Activated CD8-positive, alpha-beta T cell treated with anti-CD3 and anti-CD28 coated beads for 36 hours (primary cell): ENCODE results near the gene RAB24. TPM values are rescaled to one million over a fixed set of nuclear protein-coding genes. Genes with fewer than 3 reads are reported as not detected.

ENCODE experiments used
- ATAC-seq: fragments of 200-7000 bp; cut with Tn5 transposase; one replicate; pipeline ENCODE4 v1.10.0; 2021; ENCODE audit warnings: mild to moderate bottlenecking, moderate library complexity
- CTCF ChIA-PET: fragments of 350-600 bp; sonication (Branson Sonifier 250); formaldehyde crosslinking; loops from one replicate; lab custom pipeline; 2021; ENCODE audit warnings: antibody characterized with exemption; lab: Charles Lee
- POLR2A ChIA-PET: fragments of 350-600 bp; sonication (Branson Sonifier 250); formaldehyde crosslinking; loops from one replicate; lab custom pipeline; 2021; ENCODE audit warnings: antibody characterized with exemption; lab: Charles Lee
- DNase-seq: peaks from one replicate; pipeline ENCODE4 v3.0.0-alpha.2; 2020
- H3K27ac Mint-ChIP-seq: one replicate; pipeline ENCODE4 v1.8.0; 2021; ENCODE audit warnings: mild to moderate bottlenecking, mixed read lengths
- H3K27me3 Mint-ChIP-seq: one replicate; pipeline ENCODE4 v1.8.0; 2021; ENCODE audit warnings: mixed read lengths
- H3K36me3 Mint-ChIP-seq: one replicate; pipeline ENCODE4 v1.8.0; 2021; ENCODE audit warnings: low read depth, mixed read lengths
- H3K4me1 Mint-ChIP-seq: one replicate; pipeline ENCODE4 v1.8.0; 2021; ENCODE audit warnings: low read depth, mixed read lengths
- H3K4me3 Mint-ChIP-seq: one replicate; pipeline ENCODE4 v1.8.0; 2021; ENCODE audit warnings: mild to moderate bottlenecking, moderate library complexity, mixed read lengths
- H3K9me3 Mint-ChIP-seq: one replicate; pipeline ENCODE4 v1.8.0; 2021; ENCODE audit warnings: mixed read lengths
- CTCF ChIP-seq: fragments of 200-600 bp; IDR thresholded peaks from one replicate; pipeline ENCODE4 v1.8.0; 2022; ENCODE audit warnings: antibody characterized with exemption, mild to moderate bottlenecking
- intact Hi-C: fragments of 100-400 bp; cut with micrococcal nuclease; formaldehyde crosslinking; loops from one replicate; pipeline ENCODE4 v1.10.0; 2022
- total RNA-seq, 2 experiments: library from RNA; stranded (reverse); gene quantifications; one replicate each; pipeline ENCODE4 v1.2.3, GENCODE V29; 2021

The RAB24 gene
- total RNA-seq, 2 experiments from 2014 or later: 26.6 TPM

GRCh38 chr5:177304392-177305119 is 1.0 kb upstream of the RAB24 start:
- CTCF ChIA-PET: interaction anchor here (1.1 kb wide), 1 partner anchor 211 kb away, joined by 3 read pairs; no protein-coding TSS in a partner anchor
- H3K36me3 Mint-ChIP-seq: peaks cover 45% of the 10 kb centered on the region

GRCh38 chr5:177303925-177304391 is 439 bp upstream of the RAB24 start:
- Mint-ChIP-seq H3K4me3 (peak overlapping the region; percentile 98), H3K27me3 (no peaks in the 10 kb centered on the region), H3K4me1 (peaks cover 55% of the 10 kb centered on the region), H3K36me3 (peaks cover 45% of the 10 kb centered on the region), H3K27ac (peak overlapping the region; percentile 91), H3K9me3 (no peaks in the 10 kb centered on the region)
- CTCF ChIA-PET: interaction anchor here (0.6 to 1.1 kb wide), 7 partner anchors 9 to 212 kb away, joined by 3 to 6 read pairs (median 3); no protein-coding TSS in a partner anchor
- DNase-seq: no peak
- intact Hi-C loops: loop anchor here (5.0 kb wide), 1 partner anchor 192 kb away; no protein-coding TSS in a partner anchor
- no peak for TF ChIP-seq CTCF
- no peak for ATAC-seq
- POLR2A ChIA-PET: interaction anchor here (0.7 to 1.4 kb wide), 4 partner anchors 9 to 189 kb away, joined by 3 to 6 read pairs (median 4); partner anchors contain the start of gene GRK6

More at GRCh38 chr5:177304392-177305119, 1.0 kb upstream of the RAB24 start:
- Mint-ChIP-seq H3K27ac (peak overlapping the region; percentile 91), H3K4me3 (peak overlapping the region; percentile 98), H3K9me3 (no peaks in the 10 kb centered on the region), H3K4me1 (peaks cover 55% of the 10 kb centered on the region), H3K27me3 (no peaks in the 10 kb centered on the region)
- DNase-seq (peak; percentile 54), ATAC-seq (no peak)
- intact Hi-C loops: loop anchor here (5.0 kb wide), 1 partner anchor 192 kb away; no protein-coding TSS in a partner anchor
- POLR2A ChIA-PET: interaction anchor here (0.7 to 1.0 kb wide), 2 partner anchors 8 to 24 kb away, joined by 3 read pairs; no protein-coding TSS in a partner anchor
- no peak for TF ChIP-seq CTCF

DNA sequence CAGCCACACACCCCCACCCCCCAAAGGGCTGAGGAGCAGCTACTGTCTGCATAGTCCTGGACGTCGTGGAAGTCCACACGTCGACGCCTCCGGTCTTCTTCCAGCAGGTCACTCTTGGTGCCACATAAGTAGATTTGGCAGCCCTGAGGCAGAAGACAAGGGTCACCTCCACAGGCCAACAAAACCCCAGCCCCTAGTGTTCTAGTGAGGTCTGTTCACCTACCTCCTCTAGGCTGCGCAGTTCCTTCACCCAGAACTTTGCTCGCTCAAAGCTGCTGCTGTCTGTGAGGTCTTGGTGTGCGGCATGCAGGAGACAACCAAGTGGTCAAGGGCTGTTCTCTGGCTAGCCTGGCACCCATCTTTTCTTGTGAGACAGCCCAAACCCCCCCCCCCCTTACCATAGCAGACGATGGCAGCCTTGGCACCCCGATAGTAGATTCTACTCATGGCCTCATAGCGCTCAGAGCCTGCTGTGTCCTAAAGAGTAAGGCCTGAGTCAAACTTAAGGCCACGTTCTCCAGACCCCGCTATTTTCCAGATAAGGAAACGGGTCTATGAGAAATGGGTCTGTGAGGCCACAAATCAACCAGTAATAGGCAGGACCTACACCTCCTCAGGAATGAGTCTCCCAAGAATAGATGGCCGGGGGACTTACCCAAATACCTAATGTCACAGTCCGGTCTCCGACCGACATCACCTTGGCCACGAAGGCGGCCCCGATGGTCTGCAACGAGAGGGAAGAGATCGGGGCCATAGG is 987 bp downstream of the RAB24 start:
- TF ChIP-seq CTCF: no peak
- no peak for ATAC-seq
- peaks cover 45% of the 10 kb centered on the region for H3K36me3 Mint-ChIP-seq
- intact Hi-C loops: loop anchor here (5.0 kb wide), 1 partner anchor 190 kb away; no protein-coding TSS in a partner anchor
- no peak for DNase-seq
- no peaks in the 10 kb centered on the region for H3K27me3 Mint-ChIP-seq
- POLR2A ChIA-PET: interaction anchor here (0.5 to 1.4 kb wide), 10 partner anchors 7 to 310 kb away, joined by 3 to 6 read pairs (median 3); partner anchors contain the start of genes GRK6, LMAN2 and MXD3
- peak overlapping the region; percentile 98 for H3K4me3 Mint-ChIP-seq
- CTCF ChIA-PET: interaction anchor here (0.8 to 7.0 kb wide), 7 partner anchors 7 to 190 kb away, joined by 3 to 43 read pairs (median 4); no protein-coding TSS in a partner anchor
- H3K27ac Mint-ChIP-seq: peak overlapping the region; percentile 87
- H3K4me1 Mint-ChIP-seq: peaks cover 58% of the 10 kb centered on the region
- no peaks in the 10 kb centered on the region for H3K9me3 Mint-ChIP-seq

DNA sequence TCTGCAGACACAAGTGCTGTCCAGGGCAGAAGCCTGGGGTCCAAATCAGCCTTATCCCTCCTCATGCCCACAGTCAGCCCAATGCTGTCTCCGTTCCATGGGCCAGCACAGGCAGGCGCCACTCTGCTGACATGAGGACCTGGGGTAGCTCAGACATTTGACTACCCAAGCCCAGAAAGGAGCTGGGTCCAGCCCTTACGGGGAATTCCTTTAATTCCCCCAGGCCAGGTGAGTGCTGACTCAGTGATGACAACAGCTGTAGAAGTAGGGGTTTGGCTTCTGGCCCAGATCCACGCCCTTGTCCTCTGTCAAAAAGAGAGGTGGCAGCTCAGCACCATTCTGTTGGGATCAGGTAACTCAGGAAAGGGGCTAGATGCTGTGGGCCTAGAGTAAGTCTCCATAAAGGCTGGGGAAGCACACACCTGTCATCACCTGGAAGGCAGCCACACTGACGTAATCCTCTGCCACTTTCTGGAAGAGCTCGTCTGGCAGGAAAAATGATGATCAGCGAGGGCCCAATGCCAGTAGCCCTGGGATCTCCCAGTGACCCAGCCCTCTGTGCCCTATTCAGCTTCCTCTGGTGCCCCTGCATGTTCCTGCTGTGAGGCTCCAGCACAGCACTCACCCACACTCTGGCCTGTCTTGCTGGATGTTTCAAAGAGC is 1.9 kb downstream of the RAB24 start:
- no peak for DNase-seq
- peaks cover 61% of the 10 kb centered on the region for H3K4me1 Mint-ChIP-seq
- POLR2A ChIA-PET: interaction anchor here (0.6 to 1.1 kb wide), 6 partner anchors 8 to 885 kb away, joined by 3 to 4 read pairs (median 3); partner anchors contain the start of gene CLTB
- no peak for ATAC-seq
- intact Hi-C loops: loop anchor here (5.0 kb wide), 1 partner anchor 189 kb away; no protein-coding TSS in a partner anchor
- H3K4me3 Mint-ChIP-seq: peak overlapping the region; percentile 98
- CTCF ChIA-PET: interaction anchor here (0.6 to 7.0 kb wide), 7 partner anchors 8 to 189 kb away, joined by 3 to 43 read pairs (median 4); no protein-coding TSS in a partner anchor
- peak overlapping the region; percentile 32 for H3K27ac Mint-ChIP-seq
- no peak for TF ChIP-seq CTCF
- no peaks in the 10 kb centered on the region for H3K9me3 Mint-ChIP-seq
- no peaks in the 10 kb centered on the region for H3K27me3 Mint-ChIP-seq
- H3K36me3 Mint-ChIP-seq: peaks cover 44% of the 10 kb centered on the region
